ENCODE results near the gene FAF1. TPM values are rescaled to one million over a fixed set of nuclear protein-coding genes. Genes with fewer than 3 reads are reported as not detected.

Gene FAF1
- total RNA-seq, 1 donor from 2014 or later, result 52.7 TPM

- no peak for TF ChIP-seq CTCF (IDR thresholded peaks at IDR 0.05; ENCODE audit: insufficient read depth, low read length, severe bottlenecking)
- DNase-seq (ENCODE audit: low read depth) (no peak), FAIRE-seq (no peak)
- H3K27me3 ChIP-seq (ENCODE audit: control insufficient read depth, insufficient read depth, low read length), result no peaks in the 10 kb centered on the region
- no peaks in the 10 kb centered on the region for H3K36me3 ChIP-seq (ENCODE audit: control insufficient read depth, insufficient read depth, low read length)
- H3K4me3 ChIP-seq (ENCODE audit: low read depth, low read length), result no peak overlapping the region
Observed at GRCh38 chr1:50523548-50523947, 436.5 kb downstream of the FAF1 start.

GRCh38 chr1:50522691-50523342 is 437.2 kb downstream of the FAF1 start:
- Histone ChIP-seq H3K36me3 (ENCODE audit: control insufficient read depth, insufficient read depth, low read length) (no peaks in the 10 kb centered on the region), H3K27me3 (ENCODE audit: control insufficient read depth, insufficient read depth, low read length) (no peaks in the 10 kb centered on the region), H3K4me3 (ENCODE audit: low read depth, low read length) (no peak overlapping the region)
- no peak for TF ChIP-seq CTCF (IDR thresholded peaks at IDR 0.05; ENCODE audit: insufficient read depth, low read length, severe bottlenecking)
- no peak for DNase-seq (ENCODE audit: low read depth)
- no peak for FAIRE-seq

GRCh38 chr1:50521703-50522102 is 438.4 kb downstream of the FAF1 start:
- Histone ChIP-seq H3K27me3 (ENCODE audit: control insufficient read depth, insufficient read depth, low read length) (no peaks in the 10 kb centered on the region), H3K4me3 (ENCODE audit: low read depth, low read length) (no peak overlapping the region), H3K36me3 (ENCODE audit: control insufficient read depth, insufficient read depth, low read length) (no peaks in the 10 kb centered on the region)
- DNase-seq (ENCODE audit: low read depth) (peak; percentile 4), FAIRE-seq (no peak)
- no peak for TF ChIP-seq CTCF (IDR thresholded peaks at IDR 0.05; ENCODE audit: insufficient read depth, low read length, severe bottlenecking)

GRCh38 chr1:50517488-50517887 is 442.6 kb downstream of the FAF1 start:
- no peak for TF ChIP-seq CTCF (IDR thresholded peaks at IDR 0.05; ENCODE audit: insufficient read depth, low read length, severe bottlenecking)
- no peak for DNase-seq (ENCODE audit: low read depth)
- Histone ChIP-seq H3K36me3 (ENCODE audit: control insufficient read depth, insufficient read depth, low read length) (no peaks in the 10 kb centered on the region), H3K4me3 (ENCODE audit: low read depth, low read length) (no peak overlapping the region), H3K27me3 (ENCODE audit: control insufficient read depth, insufficient read depth, low read length) (no peaks in the 10 kb centered on the region)
- no peak for FAIRE-seq

- H3K4me3 ChIP-seq (ENCODE audit: low read depth, low read length), result no peak overlapping the region
- no peak for FAIRE-seq
- H3K27me3 ChIP-seq (ENCODE audit: control insufficient read depth, insufficient read depth, low read length), result no peaks in the 10 kb centered on the region
- H3K36me3 ChIP-seq (ENCODE audit: control insufficient read depth, insufficient read depth, low read length), result no peaks in the 10 kb centered on the region
- TF ChIP-seq CTCF (IDR thresholded peaks at IDR 0.05; ENCODE audit: insufficient read depth, low read length, severe bottlenecking), result no peak
- no peak for DNase-seq (ENCODE audit: low read depth)
Observed at GRCh38 chr1:50516056-50516455, 444.0 kb downstream of the FAF1 start.

- Histone ChIP-seq H3K36me3 (ENCODE audit: control insufficient read depth, insufficient read depth, low read length) (no peaks in the 10 kb centered on the region), H3K4me3 (ENCODE audit: low read depth, low read length) (no peak overlapping the region), H3K27me3 (ENCODE audit: control insufficient read depth, insufficient read depth, low read length) (no peaks in the 10 kb centered on the region)
- FAIRE-seq (no peak), DNase-seq (ENCODE audit: low read depth) (no peak)
- TF ChIP-seq CTCF (IDR thresholded peaks at IDR 0.05; ENCODE audit: insufficient read depth, low read length, severe bottlenecking), result no peak
Observed at GRCh38 chr1:50508040-50508586, 452.0 kb downstream of the FAF1 start.

Data from bronchial epithelial cell (primary cell).